ENCODE data around the gene SHISAL2B.

The SHISAL2B gene

DNA sequence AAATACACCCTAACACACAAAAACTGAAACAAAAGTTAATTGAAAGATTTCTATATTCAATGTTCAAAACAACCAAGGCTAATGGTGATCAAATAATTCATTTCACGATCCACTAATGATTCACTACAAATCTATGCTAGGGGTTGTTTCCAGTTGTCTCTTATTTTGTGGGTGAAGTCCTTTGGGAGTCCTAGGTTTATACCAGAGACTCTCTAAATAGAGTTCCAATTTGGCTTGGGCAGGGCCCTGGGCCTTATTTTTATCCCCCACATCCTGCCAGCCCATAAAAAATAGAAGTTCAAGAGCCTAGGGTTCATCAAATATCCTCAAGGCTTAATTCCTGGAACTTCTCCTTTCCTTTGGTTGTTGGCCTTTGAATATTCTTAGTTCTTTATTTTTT is 52.1 kb downstream of the SHISAL2B start:
- no peaks in the 10 kb centered on the region for H3K27me3 ChIP-seq (ENCODE audit: control insufficient read depth, low read length)
- no peaks in the 10 kb centered on the region for H3F3A ChIP-seq (ENCODE audit: control insufficient read depth, insufficient read depth)
- no peak for TF ChIP-seq EZH2phosphoT487 (IDR thresholded peaks at IDR 0.05; ENCODE audit: borderline replicate concordance, low read length)
- TF ChIP-seq, protein P1, sequence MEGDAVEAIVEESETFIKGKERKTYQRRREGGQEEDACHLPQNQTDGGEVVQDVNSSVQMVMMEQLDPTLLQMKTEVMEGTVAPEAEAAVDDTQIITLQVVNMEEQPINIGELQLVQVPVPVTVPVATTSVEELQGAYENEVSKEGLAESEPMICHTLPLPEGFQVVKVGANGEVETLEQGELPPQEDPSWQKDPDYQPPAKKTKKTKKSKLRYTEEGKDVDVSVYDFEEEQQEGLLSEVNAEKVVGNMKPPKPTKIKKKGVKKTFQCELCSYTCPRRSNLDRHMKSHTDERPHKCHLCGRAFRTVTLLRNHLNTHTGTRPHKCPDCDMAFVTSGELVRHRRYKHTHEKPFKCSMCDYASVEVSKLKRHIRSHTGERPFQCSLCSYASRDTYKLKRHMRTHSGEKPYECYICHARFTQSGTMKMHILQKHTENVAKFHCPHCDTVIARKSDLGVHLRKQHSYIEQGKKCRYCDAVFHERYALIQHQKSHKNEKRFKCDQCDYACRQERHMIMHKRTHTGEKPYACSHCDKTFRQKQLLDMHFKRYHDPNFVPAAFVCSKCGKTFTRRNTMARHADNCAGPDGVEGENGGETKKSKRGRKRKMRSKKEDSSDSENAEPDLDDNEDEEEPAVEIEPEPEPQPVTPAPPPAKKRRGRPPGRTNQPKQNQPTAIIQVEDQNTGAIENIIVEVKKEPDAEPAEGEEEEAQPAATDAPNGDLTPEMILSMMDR (IDR thresholded peaks at IDR 0.05; ENCODE audit: low read depth, low read length, poor library complexity, severe bottlenecking): no peak
- H3K79me2 ChIP-seq (ENCODE audit: control insufficient read depth, low read length): no peaks in the 10 kb centered on the region
- no peak overlapping the region for H3K4me2 ChIP-seq (ENCODE audit: low read length)
- H4K20me1 ChIP-seq (ENCODE audit: control insufficient read depth, insufficient read depth, low read depth, low read length): no peaks in the 10 kb centered on the region
- no peaks in the 10 kb centered on the region for H3K4me1 ChIP-seq (ENCODE audit: control insufficient read depth, low read length)
- H3K4me3 ChIP-seq (ENCODE audit: low read length): no peak overlapping the region
- no peaks in the 10 kb centered on the region for H3K9me2 ChIP-seq (replicated peaks; ENCODE audit: control insufficient read depth, low read length)
- H3K36me3 ChIP-seq (ENCODE audit: control insufficient read depth, low read length): peaks cover 28% of the 10 kb centered on the region
- no peak overlapping the region for H3K27ac ChIP-seq (ENCODE audit: low read depth, low read length)
- no peaks in the 10 kb centered on the region for H3K9me3 ChIP-seq (ENCODE audit: control insufficient read depth, insufficient read depth, low read length)

DNA sequence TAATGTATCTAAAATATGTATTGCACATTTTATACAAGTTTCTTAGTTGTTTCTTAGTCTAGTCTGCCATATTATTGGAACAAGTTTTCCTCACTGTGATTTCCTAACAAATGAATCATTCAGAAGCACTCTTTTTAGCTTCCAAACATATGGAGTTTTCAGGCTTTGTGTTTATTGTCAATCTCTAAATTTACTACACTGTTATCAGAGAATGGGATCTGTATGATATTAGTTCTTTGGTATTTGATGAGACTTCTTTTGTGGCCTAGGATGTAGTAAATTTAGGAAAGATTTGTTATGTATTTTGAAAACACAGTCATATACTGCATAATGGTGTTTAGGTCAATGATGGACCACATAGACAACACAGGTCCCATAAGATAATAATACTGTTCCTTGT is 52.5 kb downstream of the SHISAL2B start:
- H3K4me1 ChIP-seq (ENCODE audit: control insufficient read depth, low read length): no peaks in the 10 kb centered on the region
- no peak for TF ChIP-seq EZH2phosphoT487 (IDR thresholded peaks at IDR 0.05; ENCODE audit: borderline replicate concordance, low read length)
- TF ChIP-seq, protein P1 (IDR thresholded peaks at IDR 0.05; ENCODE audit: low read depth, low read length, poor library complexity, severe bottlenecking): no peak
- H3K4me3 ChIP-seq (ENCODE audit: low read length): no peak overlapping the region
- H3K9me3 ChIP-seq (ENCODE audit: control insufficient read depth, insufficient read depth, low read length): no peaks in the 10 kb centered on the region
- no peak overlapping the region for H3K4me2 ChIP-seq (ENCODE audit: low read length)
- H3K79me2 ChIP-seq (ENCODE audit: control insufficient read depth, low read length): no peaks in the 10 kb centered on the region
- no peaks in the 10 kb centered on the region for H3F3A ChIP-seq (ENCODE audit: control insufficient read depth, insufficient read depth)
- no peaks in the 10 kb centered on the region for H4K20me1 ChIP-seq (ENCODE audit: control insufficient read depth, insufficient read depth, low read depth, low read length)
- no peak overlapping the region for H3K27ac ChIP-seq (ENCODE audit: low read depth, low read length)
- no peaks in the 10 kb centered on the region for H3K27me3 ChIP-seq (ENCODE audit: control insufficient read depth, low read length)
- H3K9me2 ChIP-seq (replicated peaks; ENCODE audit: control insufficient read depth, low read length): no peaks in the 10 kb centered on the region
- H3K36me3 ChIP-seq (ENCODE audit: control insufficient read depth, low read length): peaks cover 28% of the 10 kb centered on the region

DNA sequence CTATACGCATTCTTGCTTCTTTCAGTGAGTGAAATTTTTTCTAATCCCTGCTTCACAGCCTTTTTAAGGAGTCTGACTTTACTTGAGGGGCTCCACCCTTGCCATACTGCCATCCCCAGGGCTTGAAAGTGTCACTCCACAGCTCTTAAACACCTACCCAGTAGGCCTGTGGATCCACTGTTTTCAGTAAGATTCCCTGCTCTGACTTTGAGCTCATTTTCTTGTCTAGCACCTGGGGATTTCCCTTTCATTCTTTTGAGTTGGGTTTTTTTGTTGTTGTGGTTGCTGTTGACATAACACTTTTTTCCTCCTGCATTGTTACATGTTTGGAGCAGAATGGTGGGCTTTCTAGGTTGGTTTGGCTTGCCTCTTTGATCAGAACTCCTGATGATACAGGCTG is 54.6 kb downstream of the SHISAL2B start:
- TF ChIP-seq, protein P1 (IDR thresholded peaks at IDR 0.05; ENCODE audit: low read depth, low read length, poor library complexity, severe bottlenecking): no peak
- no peak for TF ChIP-seq EZH2phosphoT487 (IDR thresholded peaks at IDR 0.05; ENCODE audit: borderline replicate concordance, low read length)
- no peaks in the 10 kb centered on the region for H3K79me2 ChIP-seq (ENCODE audit: control insufficient read depth, low read length)
- no peak overlapping the region for H3K4me3 ChIP-seq (ENCODE audit: low read length)
- H4K20me1 ChIP-seq (ENCODE audit: control insufficient read depth, insufficient read depth, low read depth, low read length): no peaks in the 10 kb centered on the region
- H3K27ac ChIP-seq (ENCODE audit: low read depth, low read length): no peak overlapping the region
- H3K4me2 ChIP-seq (ENCODE audit: low read length): no peak overlapping the region
- no peaks in the 10 kb centered on the region for H3K27me3 ChIP-seq (ENCODE audit: control insufficient read depth, low read length)
- no peaks in the 10 kb centered on the region for H3K9me2 ChIP-seq (replicated peaks; ENCODE audit: control insufficient read depth, low read length)
- H3K4me1 ChIP-seq (ENCODE audit: control insufficient read depth, low read length): no peaks in the 10 kb centered on the region
- no peaks in the 10 kb centered on the region for H3K9me3 ChIP-seq (ENCODE audit: control insufficient read depth, insufficient read depth, low read length)
- H3K36me3 ChIP-seq (ENCODE audit: control insufficient read depth, low read length): peaks cover 10% of the 10 kb centered on the region
- no peaks in the 10 kb centered on the region for H3F3A ChIP-seq (ENCODE audit: control insufficient read depth, insufficient read depth)

Measured in DOHH2 (cell line).